AG09319 (cell line): ENCODE results near the gene KIF13A.

Source experiments
- DNase-seq: peaks from one replicate; pipeline ENCODE4 v3.0.0-alpha.2; 2010; ENCODE audit warnings: low read depth; ENCODE audit errors: extremely low read depth
- CTCF ChIP-seq: IDR thresholded peaks from 2 replicates; pipeline ENCODE4 v1.5.1; 2011; ENCODE audit warnings: low read depth, mild to moderate bottlenecking, inconsistent platforms, low read length, moderate library complexity

Gene KIF13A

DNA sequence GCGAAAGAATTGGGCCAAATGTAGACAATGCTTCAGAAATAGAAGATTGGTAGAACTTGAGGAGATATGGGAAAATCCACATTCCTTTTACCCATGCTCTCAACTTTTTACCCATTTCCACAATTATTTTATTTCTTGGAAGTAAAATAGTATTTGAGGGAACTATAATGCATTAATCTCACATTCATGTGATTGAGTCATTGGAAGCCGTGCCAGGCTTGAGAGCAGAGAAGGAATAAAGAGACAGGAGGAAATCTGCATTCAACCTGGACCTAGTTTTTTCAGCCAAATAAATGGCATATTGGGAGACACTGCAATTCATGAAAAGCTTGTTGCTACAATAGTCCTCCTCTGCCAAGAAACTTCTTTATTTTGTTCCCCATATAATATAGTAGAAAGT is 278.0 kb downstream of the KIF13A start:
- no peak for DNase-seq
- TF ChIP-seq CTCF = no peak
